Mesodermal cell (in vitro differentiated cells): ENCODE data around the gene ANKH.
A peak's percentile ranks its signal among the peaks of the same experiment; 100 is the strongest.

Experiments used
- H3K27ac ChIP-seq: 2 replicates; pipeline ENCODE4 v1.7.0; 2013; ENCODE audit warnings: mild to moderate bottlenecking, low read depth, low read length, moderate library complexity; ENCODE audit not compliant: severe bottlenecking
- H3K36me3 ChIP-seq: 2 replicates; pipeline ENCODE4 v1.7.1; 2013; ENCODE audit warnings: mild to moderate bottlenecking, low read length, moderate library complexity; ENCODE audit not compliant: control insufficient read depth, insufficient read depth
- H3K4me1 ChIP-seq: one replicate; pipeline ENCODE4 v1.7.1; 2013; ENCODE audit warnings: mild to moderate bottlenecking, low read length; ENCODE audit not compliant: insufficient read depth, control insufficient read depth, poor library complexity, severe bottlenecking
- H3K4me3 ChIP-seq: 2 replicates; pipeline ENCODE4 v1.7.0; 2013; ENCODE audit warnings: low read length, control low read depth, mild to moderate bottlenecking; ENCODE audit not compliant: insufficient read depth, poor library complexity, severe bottlenecking; ENCODE audit errors: extremely low read depth
- H3K9me3 ChIP-seq: 2 replicates; pipeline ENCODE4 v1.7.1; 2013; ENCODE audit warnings: mild to moderate bottlenecking, low read length, moderate library complexity; ENCODE audit not compliant: control insufficient read depth
- WGBS, 2 experiments: methylation state at CpG; one replicate each; pipeline ENCODE4 v1.1.5; 2013; ENCODE audit warnings: missing lambda C conversion rate in 2 of 2; ENCODE audit not compliant: insufficient coverage in 2 of 2; 5-methylcytosine and 5-hydroxymethylcytosine counted together

Gene ANKH

DNA sequence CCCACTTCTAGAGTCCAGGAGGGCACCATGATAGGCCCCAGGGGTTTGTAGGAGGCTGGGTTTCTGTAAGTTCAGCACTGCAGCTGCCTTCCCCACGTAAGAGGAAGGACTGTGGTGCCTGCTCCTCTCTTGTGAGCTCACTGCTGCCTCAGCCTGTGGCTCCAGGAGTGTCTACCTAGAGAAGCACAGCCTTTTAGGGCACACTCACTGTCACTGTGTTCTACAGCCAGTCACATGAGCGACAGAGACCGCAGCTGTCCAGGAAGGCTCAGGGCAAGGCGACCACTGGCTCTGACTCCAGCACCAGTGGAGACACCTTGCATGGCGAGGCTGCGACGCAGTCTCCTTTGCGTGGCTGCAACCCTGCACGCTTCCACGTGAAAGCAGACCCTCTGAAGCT, 134.3 kb downstream of the ANKH start:
- no peaks in the 10 kb centered on the region for H3K4me1 ChIP-seq
- H3K9me3 ChIP-seq, result no peaks in the 10 kb centered on the region
- no peak overlapping the region for H3K27ac ChIP-seq
- 89 to 99% methylated on average over 9 to 10 of the region's 10 CpGs for WGBS, 2 experiments
- H3K36me3 ChIP-seq, result peaks cover 5% of the 10 kb centered on the region
- H3K4me3 ChIP-seq, result no peak overlapping the region

- Histone ChIP-seq H3K4me1 (no peaks in the 10 kb centered on the region), H3K9me3 (no peaks in the 10 kb centered on the region), H3K27ac (no peak overlapping the region), H3K4me3 (no peak overlapping the region), H3K36me3 (peaks cover 2% of the 10 kb centered on the region)
- WGBS, 2 experiments, result 80 to 94% methylated on average over 2 to 4 of the region's 4 CpGs
Observed at GRCh38 chr5:14735944-14736343, 135.6 kb downstream of the ANKH start.

DNA sequence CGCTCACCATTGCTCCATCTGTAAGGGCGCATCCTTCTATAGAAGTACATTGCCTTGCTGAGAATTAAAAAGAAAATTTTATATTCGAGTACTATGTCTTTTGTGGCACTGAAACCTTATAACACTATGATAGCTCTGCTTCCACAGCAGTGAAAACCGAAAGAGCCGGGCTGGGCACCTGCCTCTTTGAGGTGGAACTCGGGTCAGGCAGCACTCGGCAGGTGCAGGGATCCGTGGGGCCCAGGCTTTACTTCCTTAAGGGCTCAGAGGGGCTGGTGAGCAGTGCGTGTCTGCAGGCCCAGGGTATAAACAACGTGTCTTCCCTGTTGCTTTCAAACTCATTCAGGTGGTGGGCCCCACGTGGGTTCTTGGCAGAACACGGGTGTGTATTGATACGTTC, 137.2 kb downstream of the ANKH start:
- H3K4me1 ChIP-seq, result no peaks in the 10 kb centered on the region
- H3K36me3 ChIP-seq, result no peaks in the 10 kb centered on the region
- H3K9me3 ChIP-seq, result no peaks in the 10 kb centered on the region
- H3K27ac ChIP-seq, result no peak overlapping the region
- 92 to 95% methylated on average over 7 to 8 of the region's 13 CpGs for WGBS, 2 experiments
- no peak overlapping the region for H3K4me3 ChIP-seq

DNA sequence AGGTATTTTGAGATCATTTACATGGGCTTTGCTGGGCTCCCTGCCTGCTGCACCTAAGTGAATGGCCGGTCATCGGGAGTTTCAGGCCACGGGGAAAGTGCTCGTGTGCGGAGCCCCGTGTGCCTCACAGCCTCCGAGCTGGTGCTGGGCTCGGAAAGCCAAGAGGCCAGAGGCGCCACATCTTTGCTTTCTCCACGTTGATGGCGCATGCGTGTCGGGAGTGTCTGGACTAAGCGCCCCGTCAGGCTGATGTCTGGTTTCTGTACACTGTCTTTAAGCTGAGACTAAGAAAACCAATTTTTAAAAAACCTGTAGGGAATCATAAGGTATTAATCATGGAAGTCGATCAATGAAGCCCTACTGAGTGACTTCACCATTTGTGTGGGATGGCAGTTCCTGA, 137.9 kb downstream of the ANKH start:
- no peaks in the 10 kb centered on the region for H3K36me3 ChIP-seq
- H3K9me3 ChIP-seq, result no peaks in the 10 kb centered on the region
- WGBS, 2 experiments, result 93 to 95% methylated on average over 15 to 16 of the region's 16 CpGs
- peaks cover under 1% of the 10 kb centered on the region for H3K4me1 ChIP-seq
- no peak overlapping the region for H3K4me3 ChIP-seq
- H3K27ac ChIP-seq, result no peak overlapping the region

DNA sequence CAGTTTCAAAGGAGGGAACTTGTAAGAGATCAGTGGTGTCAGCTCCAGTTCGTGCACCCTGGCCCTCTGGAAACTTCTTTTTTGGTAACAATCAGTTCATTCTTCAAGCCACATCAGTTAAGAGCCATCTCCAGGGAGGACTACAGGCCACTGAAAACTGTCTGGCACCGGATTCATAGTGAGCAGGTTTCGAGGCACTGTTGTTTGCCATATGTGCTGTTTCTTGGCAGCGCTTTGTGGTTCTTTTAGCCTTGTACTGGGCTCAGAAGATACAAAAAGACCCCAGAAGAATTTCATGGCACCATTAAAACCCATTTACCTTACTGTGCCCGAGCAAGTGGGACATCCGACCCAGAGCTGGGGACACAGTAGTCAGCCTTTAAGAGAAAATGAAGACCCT, 138.6 kb downstream of the ANKH start:
- no peaks in the 10 kb centered on the region for H3K9me3 ChIP-seq
- H3K4me3 ChIP-seq, result no peak overlapping the region
- peaks cover 6% of the 10 kb centered on the region for H3K4me1 ChIP-seq
- H3K36me3 ChIP-seq, result no peaks in the 10 kb centered on the region
- WGBS, 2 experiments, result 86 to 88% methylated on average over 4 to 5 of the region's 6 CpGs
- H3K27ac ChIP-seq, result no peak overlapping the region

GRCh38 chr5:14730881-14731280, 140.7 kb downstream of the ANKH start:
- 95% methylated on average over 14 to 15 of the region's 15 CpGs for WGBS, 2 experiments
- peaks cover 22% of the 10 kb centered on the region for H3K4me1 ChIP-seq
- H3K36me3 ChIP-seq, result no peaks in the 10 kb centered on the region
- H3K27ac ChIP-seq, result no peak overlapping the region
- H3K9me3 ChIP-seq, result no peaks in the 10 kb centered on the region
- no peak overlapping the region for H3K4me3 ChIP-seq

DNA sequence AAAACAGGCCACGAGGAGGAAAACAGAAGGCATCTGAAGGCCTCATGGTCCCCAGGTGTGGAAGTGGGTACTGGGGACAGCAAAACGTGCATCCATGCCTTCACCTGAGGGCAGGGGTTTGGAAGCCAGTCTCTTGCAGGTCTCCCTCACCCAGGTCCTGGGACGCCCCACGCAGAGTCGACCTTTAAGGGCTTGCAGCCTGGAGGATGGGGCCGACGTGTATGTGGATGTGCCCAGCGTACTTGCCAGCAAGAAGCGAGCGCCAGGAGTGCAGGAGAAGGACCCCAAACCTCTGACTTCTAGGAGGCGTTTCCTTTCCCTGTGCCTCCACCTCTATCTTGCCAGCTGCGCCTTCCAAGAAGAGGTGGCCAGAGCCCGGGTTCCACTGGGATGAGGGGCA, 141.1 kb downstream of the ANKH start:
- H3K27ac ChIP-seq, result no peak overlapping the region
- no peak overlapping the region for H3K4me3 ChIP-seq
- no peaks in the 10 kb centered on the region for H3K9me3 ChIP-seq
- H3K4me1 ChIP-seq, result peaks cover 24% of the 10 kb centered on the region
- no peaks in the 10 kb centered on the region for H3K36me3 ChIP-seq
- WGBS, 2 experiments, result 96 to 100% methylated on average over 9 to 12 of the region's 13 CpGs

- 89 to 94% methylated on average over 12 to 14 of the region's 18 CpGs for WGBS, 2 experiments
- Histone ChIP-seq H3K4me3 (no peak overlapping the region), H3K9me3 (no peaks in the 10 kb centered on the region), H3K27ac (no peak overlapping the region), H3K4me1 (peaks cover 24% of the 10 kb centered on the region), H3K36me3 (no peaks in the 10 kb centered on the region)
Observed at GRCh38 chr5:14729448-14730385, 141.9 kb downstream of the ANKH start.

DNA sequence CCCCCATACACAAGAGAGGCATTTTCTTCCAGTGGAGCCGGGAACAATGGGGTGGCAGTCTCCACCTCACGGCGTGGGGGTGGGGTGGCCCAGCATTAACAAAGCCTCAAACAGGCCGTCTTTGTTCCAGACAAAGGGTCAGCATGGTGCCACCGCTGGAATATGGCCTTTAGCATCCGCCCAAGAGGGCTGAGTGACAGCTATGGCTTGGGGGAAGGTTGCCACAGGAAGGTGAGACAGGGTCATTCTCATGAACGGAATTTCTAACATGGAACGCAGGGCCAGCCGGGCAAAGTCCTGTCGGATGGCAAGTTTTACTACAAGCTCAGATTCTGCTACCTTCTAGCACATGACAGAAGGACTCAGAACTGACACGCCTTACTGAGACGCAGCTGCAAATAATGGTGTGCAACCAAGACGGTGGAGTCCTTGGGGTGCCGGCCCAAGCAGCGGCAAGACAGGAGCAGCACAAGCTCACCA, 143.1 kb downstream of the ANKH start:
- Histone ChIP-seq H3K36me3 (no peaks in the 10 kb centered on the region), H3K9me3 (no peaks in the 10 kb centered on the region), H3K27ac (peak overlapping the region; percentile 62), H3K4me1 (peaks cover 24% of the 10 kb centered on the region), H3K4me3 (no peak overlapping the region)
- 45 to 48% methylated on average over 13 to 15 of the region's 15 CpGs for WGBS, 2 experiments

GRCh38 chr5:14727928-14728458, 143.6 kb downstream of the ANKH start:
- Histone ChIP-seq H3K27ac (peak overlapping the region; percentile 62), H3K4me1 (peaks cover 24% of the 10 kb centered on the region), H3K9me3 (no peaks in the 10 kb centered on the region), H3K4me3 (no peak overlapping the region), H3K36me3 (no peaks in the 10 kb centered on the region)
- WGBS, 2 experiments, result 54 to 83% methylated on average over 2 to 3 of the region's 7 CpGs

- Histone ChIP-seq H3K36me3 (no peaks in the 10 kb centered on the region), H3K9me3 (no peaks in the 10 kb centered on the region), H3K4me3 (no peak overlapping the region), H3K27ac (no peak overlapping the region), H3K4me1 (peaks cover 24% of the 10 kb centered on the region)
- 6 to 14% methylated on average over 7 of the region's 7 CpGs for WGBS, 2 experiments
Observed at GRCh38 chr5:14727428-14727865, 144.1 kb downstream of the ANKH start.
